IMR-90 (cell line): ENCODE measurements around the gene SLC22A15. TPM values are rescaled to one million over a fixed set of nuclear protein-coding genes. Genes with fewer than 3 reads are reported as not detected.

Experiments
- ATAC-seq: fragments of 200-7000 bp; cut with Tn5 transposase; 2 replicates; pipeline ENCODE4 v1.9.1; 2020; ENCODE audit warnings: low read depth, mild to moderate bottlenecking, moderate library complexity
- BruUV-seq: library from RNA; stranded (reverse); fragments of 400-500 nt; replicated peaks from 2 replicates; lab custom pipeline; 2021; lab: Mats Ljungman, UMichigan
- CTCF ChIA-PET: fragments of 300-600 bp; formaldehyde crosslinking; extraction: SDS; loops from one replicate; lab custom pipeline; 2021; ENCODE audit warnings: antibody characterized with exemption; lab: Yijun Ruan, JAX
- POLR2A ChIA-PET: fragments of 300-600 bp; sonication (Branson Sonifier 250); formaldehyde crosslinking; loops from one replicate; lab custom pipeline; 2022; ENCODE audit warnings: antibody characterized with exemption; ENCODE audit not compliant: unreplicated experiment; lab: Charles Lee
- DNase-seq: peaks from one replicate; pipeline ENCODE4 v3.0.0; 2013
- H2AFZ ChIP-seq: replicated peaks from 2 replicates; pipeline ENCODE3; 2013; ENCODE audit warnings: low read length, mild to moderate bottlenecking; ENCODE audit not compliant: poor library complexity
- H2AK5ac ChIP-seq: 2 replicates; pipeline ENCODE4 v1.6.1; 2013; ENCODE audit warnings: low read depth, low read length, inconsistent platforms
- H2AK9ac ChIP-seq: replicated peaks from 2 replicates; pipeline ENCODE3; 2013; ENCODE audit warnings: mild to moderate bottlenecking, low read depth, low read length, moderate library complexity; ENCODE audit not compliant: poor library complexity
- H2BK120ac ChIP-seq: 2 replicates; pipeline ENCODE4 v1.6.1; 2013; ENCODE audit warnings: low read depth, low read length, inconsistent platforms
- H2BK15ac ChIP-seq: 3 replicates; pipeline ENCODE4 v1.6.1; 2013; ENCODE audit warnings: low read depth, low read length, inconsistent platforms
- H2BK20ac ChIP-seq: 2 replicates; pipeline ENCODE4 v1.6.1; 2013; ENCODE audit warnings: low read depth, mild to moderate bottlenecking, inconsistent platforms, low read length, moderate library complexity
- H2BK5ac ChIP-seq: 2 replicates; pipeline ENCODE4 v1.6.1; 2013; ENCODE audit warnings: mild to moderate bottlenecking, low read depth, low read length, inconsistent platforms; ENCODE audit not compliant: poor library complexity, severe bottlenecking
- H3K14ac ChIP-seq: replicated peaks from 2 replicates; pipeline ENCODE4 v1.6.1; 2013; ENCODE audit warnings: low read depth, low read length, inconsistent platforms
- H3K18ac ChIP-seq: 2 replicates; pipeline ENCODE4 v1.6.1; 2013; ENCODE audit warnings: low read depth, low read length, control low read depth
- H3K23ac ChIP-seq: 2 replicates; pipeline ENCODE4 v1.6.1; 2013; ENCODE audit warnings: low read depth, low read length, inconsistent platforms
- H3K27ac ChIP-seq: 2 replicates; pipeline ENCODE4 v1.5.1; 2013; ENCODE audit warnings: mild to moderate bottlenecking, control low read depth, low read length; ENCODE audit not compliant: insufficient read depth
- H3K27me3 ChIP-seq: 2 replicates; pipeline ENCODE4 v1.6.1; 2013; ENCODE audit warnings: low read length; ENCODE audit not compliant: control insufficient read depth, insufficient read depth
- H3K36me3 ChIP-seq: 2 replicates; pipeline ENCODE4 v1.6.1; 2013; ENCODE audit warnings: low read length, mixed read lengths; ENCODE audit not compliant: control insufficient read depth, insufficient read depth
- H3K4ac ChIP-seq: 2 replicates; pipeline ENCODE4 v1.6.1; 2013; ENCODE audit warnings: low read depth, low read length, inconsistent platforms
- H3K4me1 ChIP-seq: 2 replicates; pipeline ENCODE4 v1.6.1; 2013; ENCODE audit warnings: low read length, mixed read lengths; ENCODE audit not compliant: control insufficient read depth, insufficient read depth
- H3K4me2 ChIP-seq: 2 replicates; pipeline ENCODE4 v1.6.1; 2013; ENCODE audit warnings: low read depth, mild to moderate bottlenecking, control low read depth, low read length, moderate library complexity
- H3K4me3 ChIP-seq: 2 replicates; pipeline ENCODE4 v1.5.1; 2013; ENCODE audit warnings: low read depth, mild to moderate bottlenecking, control low read depth, low read length, moderate library complexity; ENCODE audit not compliant: insufficient read depth
- H3K56ac ChIP-seq: 2 replicates; pipeline ENCODE4 v1.6.1; 2013; ENCODE audit warnings: low read length, inconsistent platforms; ENCODE audit not compliant: insufficient read depth; ENCODE audit errors: extremely low read depth
- H3K79me1 ChIP-seq, 2 experiments: 2 replicates each; pipeline ENCODE4 v1.6.1; 2013; ENCODE audit warnings: low read length in 2 of 2, inconsistent platforms in 1 of 2, low read depth in 1 of 2
- H3K9ac ChIP-seq: 2 replicates; pipeline ENCODE4 v1.6.1; 2013; ENCODE audit warnings: low read depth, low read length, control low read depth
- H3K9me1 ChIP-seq: 2 replicates; pipeline ENCODE4 v1.6.1; 2013; ENCODE audit warnings: low read length, inconsistent platforms; ENCODE audit not compliant: insufficient read depth
- H3K9me3 ChIP-seq: 2 replicates; pipeline ENCODE4 v1.6.1; 2013; ENCODE audit warnings: low read length; ENCODE audit not compliant: control insufficient read depth, insufficient read depth
- H4K20me1 ChIP-seq: 2 replicates; pipeline ENCODE4 v1.6.1; 2013; ENCODE audit warnings: low read length, inconsistent platforms; ENCODE audit not compliant: insufficient read depth
- H4K5ac ChIP-seq: 2 replicates; pipeline ENCODE4 v1.6.1; 2013; ENCODE audit warnings: mild to moderate bottlenecking, low read depth, low read length, control low read depth
- H4K8ac ChIP-seq, 2 experiments: 2 replicates each; pipeline ENCODE4 v1.6.1; 2013; ENCODE audit warnings: low read depth in 2 of 2, low read length in 2 of 2, control low read depth in 1 of 2, inconsistent platforms in 1 of 2
- H4K91ac ChIP-seq: 2 replicates; pipeline ENCODE4 v1.6.1; 2013; ENCODE audit warnings: low read depth, low read length, inconsistent platforms; ENCODE audit not compliant: insufficient read depth
- CEBPB ChIP-seq: IDR thresholded peaks from 2 replicates; pipeline ENCODE4 v1.6.1; 2012; ENCODE audit warnings: low read depth, low read length, improper control_type of control experiment
- MAFK ChIP-seq: IDR thresholded peaks from 2 replicates; pipeline ENCODE4 v1.6.1; 2012; ENCODE audit warnings: low read depth, low read length, improper control_type of control experiment
- NFE2L2 ChIP-seq: fragments of 150-350 bp; IDR thresholded peaks from 2 replicates; pipeline ENCODE4 v1.6.1; 2016; ENCODE audit warnings: low read depth, mild to moderate bottlenecking, low read length
- POLR2A ChIP-seq: IDR thresholded peaks from 2 replicates; pipeline ENCODE4 v1.6.1; 2012; ENCODE audit warnings: mild to moderate bottlenecking, low read depth, low read length
- RFX5 ChIP-seq: IDR thresholded peaks from 2 replicates; pipeline ENCODE4 v1.8.0; 2012; ENCODE audit warnings: low read depth, mild to moderate bottlenecking, low read length, moderate library complexity
- SMC3 ChIP-seq: fragments of 150-350 bp; IDR thresholded peaks from 2 replicates; pipeline ENCODE4 v1.6.1; 2016; ENCODE audit warnings: low read depth, mild to moderate bottlenecking, antibody characterized with exemption, low read length, moderate library complexity
- WGBS, 2 experiments: methylation state at CpG; one replicate each; pipeline versions ENCODE4 v1.1.5 to v1.1.7; 2013; ENCODE audit warnings: missing lambda C conversion rate in 2 of 2; ENCODE audit not compliant: insufficient read length in 1 of 2; ENCODE audit errors: extremely low coverage in 2 of 2; 5-methylcytosine and 5-hydroxymethylcytosine counted together
- dilution Hi-C: fragments of 300-500 bp; cut with HindIII; formaldehyde crosslinking; loops from one replicate; pipeline ENCODE4 v1.14.3; 2018; ENCODE audit warnings: low sequenced_read_pairs; ENCODE audit not compliant: unreplicated experiment
- in situ Hi-C: fragments of 300-500 bp; cut with MboI; formaldehyde crosslinking; loops from 3 replicates; pipeline ENCODE4 v1.14.3; 2019; ENCODE audit warnings: low sequenced_read_pairs, inconsistent platforms, mixed read lengths
- intact Hi-C: fragments of 100-400 bp; cut with micrococcal nuclease; formaldehyde crosslinking; loops from 2 replicates; pipeline ENCODE4 v1.10.0; 2022
- polyA plus RNA-seq, 3 experiments: library from polyadenylated mRNA; depleted of rRNA; stranded (reverse); fragments of >200 nt; gene quantifications; 2 replicates each; pipeline ENCODE4 v1.2.3, GENCODE V29; 2012; ENCODE audit warnings: low replicate concordance in 1 of 3
- total RNA-seq: library from RNA; depleted of rRNA; stranded (reverse); fragments of >200 nt; gene quantifications from 2 replicates; pipeline ENCODE4 v1.2.3, GENCODE V29; 2012

SLC22A15 gene
- total and polyA plus RNA-seq, 2 of the 4 experiments (the other 2 are of a cell fraction), result under 0.01 to 0.02 TPM

GRCh38 chr1:115977499-115978258, 1.4 kb downstream of the SLC22A15 start (continued):
- TF ChIP-seq CEBPB, result no peak

- CTCF ChIA-PET, result no interaction called here
- no CpG with 5 or more reads among the region's 6 CpGs for WGBS, 2 experiments
Measured at GRCh38 chr1:115978292-115978941, 2.1 kb downstream of the SLC22A15 start.

More at GRCh38 chr1:115978292-115978941, 2.1 kb downstream of the SLC22A15 start:
- no peak overlapping the region for H3K23ac ChIP-seq
- H3K27ac ChIP-seq, result no peak overlapping the region
- H4K5ac ChIP-seq, result no peak overlapping the region
- H4K20me1 ChIP-seq, result no peaks in the 10 kb centered on the region
- no peak overlapping the region for H3K9ac ChIP-seq
- no peaks in the 10 kb centered on the region for H3K36me3 ChIP-seq
- H3K9me1 ChIP-seq, result no peaks in the 10 kb centered on the region
- H2AK9ac ChIP-seq, result no peak overlapping the region
- no peak overlapping the region for H2AK5ac ChIP-seq
- DNase-seq (no peak), ATAC-seq (no peak)
- dilution Hi-C loops, result no loop called here
- POLR2A ChIA-PET, result no interaction called here
- H3K4me1 ChIP-seq, result no peaks in the 10 kb centered on the region
- no peaks in the 10 kb centered on the region for H3K79me1 ChIP-seq
- H3K4ac ChIP-seq, result no peak overlapping the region
- no peak overlapping the region for H2BK120ac ChIP-seq
- H3K4me3 ChIP-seq, result no peak overlapping the region
- in situ Hi-C loops, result loop anchor here (10.0 kb wide), 1 partner anchor 64 kb away; no protein-coding TSS in a partner anchor
- H3K27me3 ChIP-seq, result peaks cover 23% of the 10 kb centered on the region
- TF ChIP-seq NFE2L2, result no peak
- no peak for TF ChIP-seq POLR2A
- TF ChIP-seq RFX5, result no peak
- no peak for TF ChIP-seq MAFK
- TF ChIP-seq SMC3, result no peak
- no peak overlapping the region for H2BK5ac ChIP-seq
- H3K18ac ChIP-seq, result no peak overlapping the region
- H3K9me3 ChIP-seq, result peaks cover 3% of the 10 kb centered on the region; the same call in 1 of the 2 replicates
- H4K8ac ChIP-seq, result no peak overlapping the region
- H2AFZ ChIP-seq, result no peak overlapping the region
- no peak overlapping the region for H2BK20ac ChIP-seq
- no peak overlapping the region for H3K4me2 ChIP-seq
- BruUV-seq, result no TSS peak
- intact Hi-C loops, result no loop called here
- H3K56ac ChIP-seq, result no peak overlapping the region
- H3K14ac ChIP-seq, result no peak overlapping the region
- no peak overlapping the region for H4K91ac ChIP-seq
- H2BK15ac ChIP-seq, result no peak overlapping the region
